OCI-M1 (cell line): ENCODE results near the gene MYH14.
"Not testable (repeated sequence)": the region's sequence is repeated elsewhere in the genome, so short reads cannot be mapped to it uniquely, and the experiment has no call there.

Experiments used
- DNase-seq: peaks from one replicate; lab custom pipeline; 2025; lab: John Stamatoyannopoulos, UW

MYH14 gene

DNA sequence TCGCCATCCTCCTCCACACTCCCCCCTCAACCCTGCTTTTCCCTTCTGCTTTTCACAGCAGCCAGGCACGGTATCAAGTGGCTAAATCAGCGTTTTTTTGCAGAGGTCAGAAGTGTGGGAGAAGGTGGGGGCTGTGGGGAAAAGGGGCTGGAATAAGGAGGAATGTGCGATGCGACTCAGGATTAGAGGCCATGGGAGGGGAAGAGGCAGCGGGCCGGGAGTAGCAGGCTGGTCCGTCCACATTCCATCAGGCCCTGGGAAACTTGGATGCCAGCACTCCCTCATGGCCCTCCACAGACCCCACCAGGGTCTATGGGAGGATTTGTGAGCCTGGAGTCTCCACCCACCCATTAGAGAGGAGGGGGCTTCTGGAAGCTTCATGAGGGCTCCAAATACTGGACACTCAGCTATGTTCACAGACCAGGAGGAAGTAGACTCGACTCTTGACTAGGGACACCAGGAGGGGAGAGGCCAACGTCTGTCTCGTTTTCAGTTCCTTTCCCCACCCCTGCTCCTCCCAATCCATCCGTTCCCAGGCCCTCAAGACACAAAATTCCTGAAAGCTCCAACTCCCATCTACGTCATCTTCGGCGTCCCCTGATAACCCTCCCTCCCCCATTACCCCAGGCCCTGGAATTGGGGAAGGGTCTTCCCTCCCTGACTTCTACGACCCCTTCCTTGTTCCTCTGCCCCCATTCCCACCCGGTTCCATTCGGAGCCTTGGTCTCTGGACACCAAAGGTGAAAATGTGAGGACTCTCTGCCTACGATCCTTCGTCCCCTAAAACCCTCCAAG lies 129.0 kb downstream of the MYH14 start:
- DNase-seq = peak; percentile 12

DNA sequence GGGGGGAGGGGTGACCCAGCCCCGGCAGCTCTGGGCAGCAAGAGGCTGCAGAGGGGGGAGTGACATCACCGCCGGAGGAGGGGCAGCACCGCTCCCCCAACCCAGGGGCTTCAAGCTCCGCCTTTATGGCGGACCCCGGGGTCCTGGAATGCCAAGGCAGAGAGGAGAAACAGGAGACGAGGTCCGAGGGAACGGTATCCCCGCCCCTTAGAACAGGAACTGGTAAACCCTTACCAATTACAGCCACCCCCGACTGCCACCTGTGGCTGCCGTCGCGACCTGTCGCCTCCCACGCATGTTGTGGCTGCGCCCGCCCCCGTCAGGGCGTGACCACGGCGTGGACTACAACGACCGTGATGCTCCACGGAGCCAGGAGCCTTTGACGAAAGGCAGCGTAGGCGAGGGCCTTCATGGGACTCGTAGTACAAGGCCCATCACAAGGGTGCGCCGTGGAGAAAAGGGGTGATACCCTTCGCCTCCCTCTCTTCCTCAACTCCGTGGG lies 129.9 kb downstream of the MYH14 start:
- no peak for DNase-seq

- DNase-seq = no peak
Measured at GRCh38 chr19:50333737-50334617, 130.6 kb downstream of the MYH14 start.

DNA sequence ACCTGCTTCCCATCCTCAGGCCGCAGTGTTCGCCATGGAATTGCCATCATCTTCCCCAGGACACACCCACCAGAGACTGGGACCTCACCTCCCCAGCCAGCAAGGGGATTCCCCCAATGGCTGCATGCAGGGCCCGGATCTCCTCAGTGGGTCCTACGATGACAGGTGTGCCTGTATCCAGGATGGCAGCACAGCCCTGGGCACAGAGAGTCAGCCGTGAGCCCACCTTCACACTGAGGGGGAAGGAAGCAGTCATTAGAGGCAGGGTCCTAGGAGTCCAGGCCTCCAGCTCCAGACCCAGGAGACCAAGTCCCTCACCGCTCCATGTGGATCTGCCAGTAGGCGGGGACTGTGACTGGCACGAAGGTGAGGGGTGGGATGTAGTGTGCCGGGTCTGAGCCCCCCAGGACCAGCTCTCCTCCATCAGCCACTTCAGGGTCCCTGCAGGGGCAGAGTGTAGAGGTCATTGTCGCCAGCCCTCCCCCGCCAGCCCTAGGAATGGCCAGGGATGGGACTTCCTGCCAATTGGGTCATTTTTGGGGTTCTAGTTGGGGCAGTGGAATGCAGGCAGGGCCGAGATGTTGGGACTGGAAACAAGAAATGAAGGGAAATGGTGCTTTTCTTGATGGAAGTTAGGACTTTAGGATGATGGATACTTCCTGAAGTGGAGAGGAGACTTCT lies 131.5 kb downstream of the MYH14 start:
- DNase-seq = no peak

DNA sequence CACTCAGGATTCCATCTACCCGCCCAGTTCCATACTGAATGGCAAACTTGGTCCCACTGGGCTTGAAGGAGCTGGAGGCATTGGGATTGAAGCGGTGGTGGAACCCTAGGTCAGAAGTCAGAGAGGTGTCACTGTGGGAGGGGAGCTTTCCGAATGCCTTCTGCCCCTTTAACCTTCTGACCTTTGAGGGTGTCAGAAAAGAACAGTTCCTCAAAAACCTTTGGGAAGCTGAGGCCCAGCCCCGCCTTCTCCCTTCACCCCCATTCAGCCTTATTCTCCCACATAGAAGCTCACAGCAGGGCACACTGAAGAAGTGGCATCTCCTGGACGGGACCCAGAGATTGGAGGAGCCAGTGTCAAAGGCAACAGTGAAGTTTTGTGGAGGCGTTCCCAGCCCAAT lies 133.6 kb downstream of the MYH14 start:
- DNase-seq = not testable (repeated sequence)

DNA sequence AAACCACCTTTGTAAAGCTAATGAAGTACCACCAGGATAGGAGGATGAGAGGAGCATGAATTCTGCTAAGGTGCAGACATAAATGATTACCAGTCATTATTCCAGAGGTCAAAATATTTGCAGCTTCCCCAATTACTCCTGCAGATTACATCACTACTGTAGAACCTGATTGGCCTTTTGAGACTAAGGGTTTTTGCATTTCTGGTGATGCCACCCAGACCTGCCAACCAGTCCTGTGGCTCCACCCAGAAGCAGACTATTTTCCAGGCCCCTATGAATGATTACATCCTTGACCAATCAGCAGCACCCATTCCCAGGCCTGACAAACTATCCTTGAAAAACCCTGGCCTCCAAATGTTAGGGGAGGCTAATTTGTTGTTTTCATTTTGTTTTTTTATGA lies 136.9 kb downstream of the MYH14 start:
- no peak for DNase-seq

- DNase-seq = peak; percentile 15
Measured at GRCh38 chr19:50341091-50341564, 137.7 kb downstream of the MYH14 start.

GRCh38 chr19:50344661-50345318 lies 141.4 kb downstream of the MYH14 start:
- DNase-seq = no peak

DNA sequence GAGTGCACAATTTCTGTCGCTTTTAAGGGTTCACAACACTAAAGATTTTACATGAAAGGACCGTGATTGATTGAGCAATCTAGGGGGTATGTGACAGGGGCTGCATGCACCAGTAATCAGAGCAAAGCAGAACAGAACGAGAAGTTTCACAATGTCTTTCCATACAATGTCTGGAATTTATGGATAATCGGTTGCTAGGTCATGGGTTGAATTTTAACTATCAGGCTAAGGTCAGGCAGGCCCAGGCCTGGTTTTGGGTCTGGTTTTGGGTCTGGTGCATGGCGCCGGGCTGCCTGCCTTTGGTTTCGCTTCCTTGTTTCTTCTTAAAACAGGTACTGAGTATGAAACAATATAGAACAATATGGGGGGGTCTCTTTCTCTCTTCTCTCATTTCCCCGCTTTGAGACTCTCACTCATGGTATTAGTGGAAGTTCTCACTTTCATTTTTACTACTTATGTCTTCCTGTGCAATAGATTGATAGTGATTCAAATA lies 143.7 kb downstream of the MYH14 start:
- not testable (repeated sequence) for DNase-seq

DNA sequence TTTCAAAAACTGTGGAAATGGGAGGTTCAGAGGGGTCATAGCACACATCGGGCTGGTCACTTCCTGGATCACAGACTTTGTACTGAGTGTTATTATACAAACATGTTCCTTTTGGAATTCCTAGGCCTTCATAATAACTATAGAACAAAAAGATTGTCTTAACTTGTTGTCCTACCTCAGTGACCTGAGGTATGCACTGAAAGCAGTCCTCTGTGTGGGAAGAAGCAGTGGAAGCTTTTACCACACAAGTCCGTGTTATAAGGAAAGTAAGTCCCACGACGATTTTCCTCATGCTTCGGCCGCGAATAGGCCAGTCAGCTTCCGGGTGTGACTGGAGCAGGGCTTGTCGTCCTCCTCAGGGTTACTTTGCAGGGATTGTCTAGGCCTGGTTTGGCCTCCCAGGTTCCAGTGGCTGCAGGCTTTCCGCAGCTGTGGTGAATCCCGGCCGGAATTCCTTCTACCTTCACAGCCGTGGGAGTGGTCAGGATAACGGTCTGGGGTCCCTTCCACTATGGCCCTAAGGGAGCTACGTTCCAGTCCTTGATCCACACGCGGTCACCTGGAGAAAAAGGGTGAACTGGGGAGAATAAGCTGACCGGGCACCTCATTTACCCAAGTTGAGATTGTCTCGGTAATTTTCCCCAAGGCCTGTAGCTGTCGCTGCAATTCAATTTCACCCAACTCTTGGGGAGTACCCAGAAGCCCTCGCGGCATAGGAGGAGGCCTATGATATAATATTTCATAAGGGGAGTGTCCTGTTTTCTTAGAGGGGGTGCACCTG lies 146.0 kb downstream of the MYH14 start:
- no peak for DNase-seq

DNA sequence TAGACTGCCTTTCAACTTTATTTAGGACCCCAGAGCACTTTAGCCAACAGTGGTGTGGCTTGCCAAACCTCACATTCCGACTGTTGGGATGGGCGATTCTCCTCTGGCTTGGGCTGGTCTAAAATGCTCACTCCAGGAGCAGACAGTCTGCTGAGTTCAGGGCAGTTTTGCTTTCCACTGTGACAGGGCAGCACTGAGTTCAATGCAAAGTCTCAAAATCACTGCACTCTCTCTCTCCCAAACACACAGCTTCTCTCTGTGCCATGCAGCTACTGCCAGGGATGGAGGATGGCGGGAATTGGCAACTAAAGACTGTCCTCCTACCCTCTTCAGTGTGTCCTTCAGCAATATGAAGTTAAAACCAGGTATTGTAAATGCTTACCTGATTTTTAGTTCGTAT lies 148.8 kb downstream of the MYH14 start:
- no peak for DNase-seq

GRCh38 chr19:50353487-50353880 lies 150.1 kb downstream of the MYH14 start:
- not testable (repeated sequence) for DNase-seq

GRCh38 chr19:50356691-50357177 lies 153.3 kb downstream of the MYH14 start:
- DNase-seq = no peak

DNA sequence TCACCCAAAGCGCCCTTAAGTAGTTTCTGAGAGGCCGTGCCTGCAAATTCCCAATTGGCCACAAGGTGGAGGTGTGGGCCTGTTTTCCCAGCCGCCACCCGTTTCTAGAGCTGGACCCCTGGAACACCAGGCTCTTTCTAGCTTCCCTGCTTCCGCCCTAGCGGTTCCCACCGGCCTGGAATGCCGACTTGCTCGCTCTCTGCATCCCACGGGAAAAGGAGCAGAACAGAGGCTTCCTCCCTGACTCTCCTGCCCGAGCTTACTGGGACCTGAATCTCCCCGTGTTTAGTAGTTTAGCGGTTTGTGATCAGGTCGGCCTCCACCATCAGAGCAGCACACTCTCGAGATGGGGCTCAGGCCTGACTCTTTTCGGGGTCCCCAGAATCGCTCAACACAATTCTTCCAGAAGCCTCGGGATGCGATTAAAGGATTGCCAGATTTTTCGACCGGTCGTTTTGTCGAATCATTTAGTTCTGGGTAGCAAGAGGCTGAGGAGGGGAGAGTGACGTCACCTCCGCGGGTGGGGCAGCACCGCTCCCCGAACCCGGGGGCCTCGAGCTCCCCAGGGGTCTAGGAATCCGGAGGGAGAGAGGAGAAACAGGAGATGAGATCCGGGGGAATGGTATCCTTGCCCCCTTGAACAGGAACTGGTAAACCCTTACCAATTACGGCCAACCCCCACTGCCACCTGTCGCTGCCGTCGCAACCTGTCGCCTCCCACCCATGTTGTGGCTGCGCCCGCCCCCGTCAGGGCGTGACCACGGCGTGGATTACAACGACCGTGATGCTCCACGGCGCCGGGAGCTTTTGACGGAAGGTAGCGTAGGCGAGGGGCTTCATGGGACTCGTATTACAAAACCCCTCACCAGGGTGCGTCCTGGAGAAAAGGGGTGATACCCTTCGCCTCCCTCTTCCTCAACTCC lies 154.0 kb downstream of the MYH14 start:
- DNase-seq = peak; percentile 84

DNA sequence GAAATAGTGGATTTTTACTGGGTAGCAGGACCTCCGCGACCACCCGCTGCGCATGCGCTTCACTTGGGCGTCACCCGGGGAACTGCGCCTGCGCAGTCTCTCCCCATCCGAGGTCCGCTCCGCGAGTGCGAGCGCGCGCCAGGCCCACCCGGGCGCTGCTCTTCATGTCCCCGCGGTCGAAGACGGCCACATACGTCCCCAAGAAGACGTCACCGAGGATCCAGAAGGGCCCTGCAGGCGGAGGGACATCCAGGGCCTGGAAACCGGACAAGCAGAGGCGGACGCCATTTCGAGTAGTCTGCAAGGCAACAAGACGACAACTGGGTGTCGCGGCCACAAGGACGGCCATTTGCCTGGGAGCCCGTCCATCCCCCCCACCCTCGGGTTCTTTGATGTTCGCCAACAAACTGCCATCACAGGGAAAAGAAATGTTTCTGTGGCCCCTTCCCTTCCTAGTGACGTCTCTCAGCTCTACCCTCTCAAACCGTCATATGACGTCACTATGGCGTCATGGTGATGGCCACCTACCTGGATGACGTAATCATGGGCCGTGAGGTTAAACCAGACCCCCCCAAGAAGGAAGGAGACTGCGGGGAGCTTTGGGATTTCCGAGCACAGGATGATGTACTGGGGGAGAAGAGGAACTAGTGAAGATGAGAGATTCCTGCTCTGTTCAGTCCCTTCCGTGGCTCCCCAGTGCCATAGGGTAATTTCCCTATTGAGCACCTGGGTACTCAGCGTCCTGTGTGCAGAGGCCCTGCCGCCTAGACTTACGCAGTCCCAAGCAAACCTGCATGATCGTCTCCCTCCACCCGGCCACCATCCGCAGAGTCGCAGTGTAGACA lies 155.3 kb downstream of the MYH14 start:
- DNase-seq = no peak

DNA sequence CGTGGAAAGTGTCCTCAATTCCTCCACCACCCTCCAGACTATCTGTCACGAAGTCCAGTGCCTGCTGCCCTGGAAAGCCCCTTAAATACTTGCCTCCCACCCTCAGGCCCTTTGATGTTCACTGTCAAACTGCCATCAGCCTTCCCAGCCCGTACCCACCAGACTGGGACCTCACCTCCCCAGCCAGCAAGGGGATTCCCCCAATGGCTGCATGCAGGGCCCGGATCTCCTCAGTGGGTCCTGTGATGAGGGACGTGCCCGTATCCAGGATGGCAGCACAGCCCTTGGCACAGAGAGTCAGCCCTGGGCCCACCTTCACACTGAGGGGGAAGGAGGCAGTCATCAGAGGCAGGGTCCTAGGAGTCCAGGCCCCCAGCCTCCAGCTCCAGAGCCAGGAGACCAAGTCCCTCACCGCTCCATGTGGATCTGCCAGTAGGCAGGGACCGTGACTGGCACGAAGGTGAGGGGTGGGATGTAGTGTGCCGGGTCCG lies 156.0 kb downstream of the MYH14 start:
- DNase-seq = no peak
